Measurements from ENCODE around the gene NT5C1B.

The NT5C1B gene

DNA sequence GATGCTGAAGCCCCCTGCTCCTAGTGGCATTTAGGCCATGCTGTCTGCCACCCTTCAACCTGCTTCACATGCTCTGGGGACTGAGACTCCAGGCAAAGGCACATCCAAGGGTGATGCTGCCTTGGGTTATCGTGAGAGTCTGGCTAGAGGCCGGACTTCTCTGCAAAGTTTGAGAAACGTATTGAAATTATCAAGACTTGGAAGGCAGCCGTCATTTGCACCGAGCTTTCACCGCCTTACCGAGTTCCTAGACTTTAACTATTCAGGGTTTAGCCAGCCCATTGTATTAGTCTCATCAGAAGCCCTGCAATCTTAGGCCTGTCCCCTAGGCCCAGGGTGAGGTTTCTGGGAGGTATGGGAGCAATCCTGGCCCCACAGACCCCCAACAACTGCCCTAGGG is 62.9 kb downstream of the NT5C1B start:
- Histone ChIP-seq H3K9ac (ENCODE audit: low read depth, low read length) (no peak overlapping the region), H3K9me3 (ENCODE audit: control insufficient read depth, insufficient read depth, low read length) (no peaks in the 10 kb centered on the region), H3K27me3 (ENCODE audit: control insufficient read depth, insufficient read depth, low read length) (no peaks in the 10 kb centered on the region), H3K27ac (ENCODE audit: low read depth, low read length) (no peak overlapping the region), H3K4me1 (ENCODE audit: control insufficient read depth, insufficient read depth, low read length) (no peaks in the 10 kb centered on the region), H3K36me3 (ENCODE audit: control insufficient read depth, insufficient read depth, low read length) (no peaks in the 10 kb centered on the region), H3K4me3 (ENCODE audit: low read depth, low read length) (no peak overlapping the region)

DNA sequence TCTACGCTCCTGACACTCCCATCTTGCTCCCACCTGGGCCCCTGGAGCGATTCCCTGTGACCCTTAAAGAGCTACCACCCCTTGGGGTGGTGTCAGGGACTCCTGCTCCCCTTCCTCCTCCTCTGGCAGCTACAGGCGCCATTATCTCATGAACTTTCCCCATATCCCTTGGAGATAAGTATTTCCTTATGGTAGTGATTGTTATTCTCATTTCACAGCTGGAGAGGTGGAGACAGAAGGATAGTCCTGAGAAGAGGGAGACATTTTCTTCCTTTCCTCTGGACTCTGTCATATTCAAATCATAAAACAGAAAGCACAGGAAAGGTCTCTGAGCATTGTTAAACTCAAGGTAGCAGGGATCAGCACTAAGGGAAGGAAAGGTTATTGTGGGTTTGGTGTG is 63.5 kb downstream of the NT5C1B start:
- H3K27ac ChIP-seq (ENCODE audit: low read depth, low read length) = no peak overlapping the region
- H3K9ac ChIP-seq (ENCODE audit: low read depth, low read length) = no peak overlapping the region
- no peaks in the 10 kb centered on the region for H3K27me3 ChIP-seq (ENCODE audit: control insufficient read depth, insufficient read depth, low read length)
- peaks cover 4% of the 10 kb centered on the region; the same call in 1 of the 2 replicates for H3K4me1 ChIP-seq (ENCODE audit: control insufficient read depth, insufficient read depth, low read length)
- no peaks in the 10 kb centered on the region for H3K9me3 ChIP-seq (ENCODE audit: control insufficient read depth, insufficient read depth, low read length)
- no peak overlapping the region for H3K4me3 ChIP-seq (ENCODE audit: low read depth, low read length)
- no peaks in the 10 kb centered on the region for H3K36me3 ChIP-seq (ENCODE audit: control insufficient read depth, insufficient read depth, low read length)

DNA sequence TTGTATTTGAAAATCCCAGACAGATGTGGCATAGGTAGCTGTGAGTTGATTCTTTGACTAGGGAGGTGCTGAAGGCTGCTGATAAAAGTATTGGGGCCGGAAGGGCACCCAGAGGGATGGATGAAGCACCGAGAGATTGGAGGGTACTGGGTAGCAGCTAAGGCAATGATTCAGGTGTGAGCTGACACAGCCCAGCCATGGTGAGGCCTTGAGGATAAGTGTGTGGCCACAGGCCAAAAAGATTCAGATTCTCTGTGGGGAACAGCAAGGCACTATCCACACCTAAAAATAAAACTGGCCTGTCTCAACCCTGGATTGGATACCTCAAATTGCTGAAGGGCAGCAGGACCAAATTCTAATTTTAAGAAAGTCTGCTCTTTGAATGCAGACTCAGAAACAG is 64.1 kb downstream of the NT5C1B start:
- H3K36me3 ChIP-seq (ENCODE audit: control insufficient read depth, insufficient read depth, low read length) = no peaks in the 10 kb centered on the region
- no peaks in the 10 kb centered on the region for H3K9me3 ChIP-seq (ENCODE audit: control insufficient read depth, insufficient read depth, low read length)
- H3K4me3 ChIP-seq (ENCODE audit: low read depth, low read length) = no peak overlapping the region
- no peak overlapping the region for H3K27ac ChIP-seq (ENCODE audit: low read depth, low read length)
- peaks cover 6% of the 10 kb centered on the region; the same call in 1 of the 2 replicates for H3K4me1 ChIP-seq (ENCODE audit: control insufficient read depth, insufficient read depth, low read length)
- H3K9ac ChIP-seq (ENCODE audit: low read depth, low read length) = no peak overlapping the region
- H3K27me3 ChIP-seq (ENCODE audit: control insufficient read depth, insufficient read depth, low read length) = no peaks in the 10 kb centered on the region

DNA sequence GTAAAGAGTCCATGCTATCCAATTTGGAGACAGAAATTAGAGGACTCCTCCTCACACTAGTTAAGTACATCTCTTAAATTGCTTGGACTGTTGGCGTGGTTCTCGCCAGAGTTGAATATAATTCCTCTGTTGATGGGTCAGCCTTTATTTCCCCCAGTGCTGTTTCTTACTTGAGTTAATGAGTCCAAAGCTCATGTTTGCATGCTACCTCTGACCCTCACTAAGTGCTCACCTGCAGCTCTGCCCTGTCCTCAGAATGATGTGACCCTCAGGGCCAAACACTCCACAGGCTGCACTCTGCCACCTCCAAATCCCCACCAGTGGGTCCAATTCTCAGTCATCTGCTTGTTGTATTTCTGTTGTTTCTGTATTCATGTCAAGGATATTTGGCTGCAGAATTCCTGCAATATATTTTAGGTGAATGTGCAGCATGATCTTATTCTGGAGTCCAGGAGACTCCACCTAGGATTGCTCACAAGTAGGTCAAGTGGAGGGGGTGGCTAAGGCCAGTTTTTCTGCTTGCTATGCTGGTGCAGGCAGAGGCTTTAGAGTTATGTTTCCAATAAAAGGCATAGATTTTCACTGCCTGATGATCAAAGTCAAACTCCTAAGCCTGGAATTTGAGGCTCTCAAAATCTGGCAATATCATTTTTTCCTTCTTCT is 66.8 kb downstream of the NT5C1B start:
- no peaks in the 10 kb centered on the region for H3K36me3 ChIP-seq (ENCODE audit: control insufficient read depth, insufficient read depth, low read length)
- no peak overlapping the region for H3K9ac ChIP-seq (ENCODE audit: low read depth, low read length)
- H3K27me3 ChIP-seq (ENCODE audit: control insufficient read depth, insufficient read depth, low read length) = no peaks in the 10 kb centered on the region
- peaks cover 6% of the 10 kb centered on the region; the same call in 1 of the 2 replicates for H3K4me1 ChIP-seq (ENCODE audit: control insufficient read depth, insufficient read depth, low read length)
- no peak overlapping the region for H3K4me3 ChIP-seq (ENCODE audit: low read depth, low read length)
- no peaks in the 10 kb centered on the region for H3K9me3 ChIP-seq (ENCODE audit: control insufficient read depth, insufficient read depth, low read length)
- no peak overlapping the region for H3K27ac ChIP-seq (ENCODE audit: low read depth, low read length)

DNA sequence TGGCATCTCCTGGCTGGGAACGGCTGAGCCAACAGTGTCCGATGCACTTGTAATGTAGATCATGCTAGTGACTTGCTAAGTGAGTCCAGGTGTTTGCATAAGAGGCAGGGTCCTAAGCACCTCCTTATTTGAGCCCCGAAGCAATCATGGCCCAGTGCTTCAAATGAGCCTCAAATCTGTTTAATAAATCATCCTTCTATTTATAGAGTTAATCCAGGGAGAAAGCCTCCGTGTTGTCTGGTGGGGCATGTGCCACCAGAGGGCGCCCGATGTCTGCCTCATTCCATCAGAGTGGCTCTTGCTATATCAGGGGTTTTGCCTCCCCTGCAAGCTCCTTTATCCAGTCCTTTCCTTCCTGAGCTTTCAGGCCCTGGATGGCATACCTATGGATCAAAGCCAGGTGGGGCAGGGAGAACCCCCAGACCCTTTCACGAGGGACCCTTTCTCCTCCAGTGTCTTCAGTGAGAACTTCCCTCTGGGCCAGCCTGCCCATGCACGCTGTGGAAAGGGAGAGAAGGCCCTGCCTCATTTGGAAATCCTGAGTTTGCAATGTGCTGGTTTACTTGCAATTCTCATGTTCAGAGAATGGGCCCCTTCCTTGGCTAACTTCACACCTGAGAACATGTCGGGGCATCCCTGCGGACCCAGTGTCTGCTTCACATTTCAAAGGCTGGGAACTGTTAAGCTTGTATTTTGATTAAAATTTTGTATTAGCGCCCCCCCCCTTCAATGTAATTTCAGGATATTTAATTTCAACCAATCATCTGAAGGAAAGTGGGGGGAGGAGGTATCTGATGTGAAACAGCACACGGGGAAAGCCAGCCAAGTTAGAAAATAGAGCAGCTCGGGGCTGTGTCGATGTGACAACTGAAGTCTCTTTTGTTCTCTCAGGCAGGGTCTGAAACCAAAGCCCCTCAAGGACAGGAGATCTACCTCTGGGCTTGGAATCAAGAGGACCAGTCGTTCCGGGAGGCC is 68.6 kb downstream of the NT5C1B start:
- H3K27me3 ChIP-seq (ENCODE audit: control insufficient read depth, insufficient read depth, low read length) = no peaks in the 10 kb centered on the region
- H3K9me3 ChIP-seq (ENCODE audit: control insufficient read depth, insufficient read depth, low read length) = no peaks in the 10 kb centered on the region
- no peak overlapping the region for H3K9ac ChIP-seq (ENCODE audit: low read depth, low read length)
- no peak overlapping the region for H3K27ac ChIP-seq (ENCODE audit: low read depth, low read length)
- H3K36me3 ChIP-seq (ENCODE audit: control insufficient read depth, insufficient read depth, low read length) = no peaks in the 10 kb centered on the region
- H3K4me1 ChIP-seq (ENCODE audit: control insufficient read depth, insufficient read depth, low read length) = peaks cover 12% of the 10 kb centered on the region
- H3K4me3 ChIP-seq (ENCODE audit: low read depth, low read length) = no peak overlapping the region

DNA sequence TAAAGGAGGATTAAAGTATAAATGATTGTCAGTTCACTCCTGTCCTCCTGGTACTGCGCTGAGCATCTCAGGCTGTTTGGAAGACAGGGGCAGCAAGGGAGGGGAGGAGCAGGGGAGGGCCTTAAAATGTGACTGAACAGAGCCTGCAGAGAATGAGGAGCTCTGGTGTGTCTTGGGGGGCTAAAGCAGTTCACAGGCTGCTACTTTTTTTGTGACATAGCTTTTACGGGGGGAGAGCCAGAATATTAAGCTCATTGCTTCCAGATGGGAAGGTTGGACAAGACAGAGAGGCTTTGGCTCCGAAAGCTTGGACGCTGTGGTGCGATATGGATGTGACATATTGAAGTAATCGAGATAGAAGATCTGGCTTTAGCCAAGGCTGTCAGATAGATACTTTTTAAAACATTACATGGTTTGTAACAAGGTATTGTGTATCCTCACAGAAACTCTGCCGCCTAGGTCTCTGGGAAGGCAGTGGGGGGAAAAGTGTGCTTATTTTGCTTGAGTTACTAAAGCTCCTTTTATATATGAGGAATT is 69.4 kb downstream of the NT5C1B start:
- H3K4me3 ChIP-seq (ENCODE audit: low read depth, low read length) = no peak overlapping the region
- no peak overlapping the region for H3K9ac ChIP-seq (ENCODE audit: low read depth, low read length)
- H3K9me3 ChIP-seq (ENCODE audit: control insufficient read depth, insufficient read depth, low read length) = no peaks in the 10 kb centered on the region
- no peaks in the 10 kb centered on the region for H3K36me3 ChIP-seq (ENCODE audit: control insufficient read depth, insufficient read depth, low read length)
- peaks cover 13% of the 10 kb centered on the region for H3K4me1 ChIP-seq (ENCODE audit: control insufficient read depth, insufficient read depth, low read length)
- H3K27me3 ChIP-seq (ENCODE audit: control insufficient read depth, insufficient read depth, low read length) = no peaks in the 10 kb centered on the region
- no peak overlapping the region for H3K27ac ChIP-seq (ENCODE audit: low read depth, low read length)

DNA sequence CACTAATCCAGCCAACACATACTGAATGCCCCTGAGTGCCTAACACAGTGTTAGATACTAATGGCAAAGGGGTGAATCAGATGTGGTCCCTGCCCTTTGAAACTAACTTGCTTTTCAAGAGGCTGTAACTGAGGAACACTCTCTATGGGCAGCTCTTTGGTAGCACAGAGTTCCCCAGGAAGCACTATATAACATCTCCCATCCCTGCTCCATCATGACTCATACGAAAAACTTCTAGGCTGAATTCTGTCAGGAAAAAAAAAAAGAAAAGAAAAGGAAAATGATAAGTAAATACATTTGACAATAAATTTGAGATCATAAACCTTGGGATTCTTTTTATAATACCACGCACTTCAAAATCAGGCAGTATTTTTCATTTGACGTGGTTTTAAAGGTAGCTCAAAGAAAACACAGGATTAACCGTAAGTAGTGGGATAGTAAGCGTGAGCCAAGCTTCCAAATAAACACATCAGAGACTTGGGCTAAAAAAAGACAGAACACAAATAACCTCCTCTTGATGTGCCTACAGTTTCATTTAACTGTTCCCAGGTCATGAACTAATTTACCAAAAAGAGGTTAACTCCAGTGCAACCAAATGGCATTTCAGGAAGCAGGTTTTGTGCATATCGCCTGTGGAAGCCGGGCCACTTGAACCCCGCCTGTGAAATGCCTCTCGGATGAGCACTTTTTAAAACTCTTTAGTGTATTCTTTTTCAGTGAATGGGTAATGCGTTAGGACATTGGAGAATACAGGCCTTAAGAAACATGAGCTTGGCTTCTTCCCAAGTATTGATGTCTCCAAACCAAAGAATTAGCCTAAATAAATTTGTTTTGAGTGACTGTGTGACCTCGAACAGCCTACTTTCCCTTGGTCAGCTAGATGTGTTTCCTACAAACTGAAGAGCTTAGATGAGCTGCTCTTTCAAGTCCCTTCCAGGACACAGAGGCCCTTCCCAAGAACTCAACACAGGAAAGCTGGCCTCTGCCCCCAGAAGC is 71.0 kb downstream of the NT5C1B start:
- Histone ChIP-seq H3K27me3 (ENCODE audit: control insufficient read depth, insufficient read depth, low read length) (no peaks in the 10 kb centered on the region), H3K9me3 (ENCODE audit: control insufficient read depth, insufficient read depth, low read length) (no peaks in the 10 kb centered on the region), H3K4me3 (ENCODE audit: low read depth, low read length) (no peak overlapping the region), H3K9ac (ENCODE audit: low read depth, low read length) (no peak overlapping the region), H3K4me1 (ENCODE audit: control insufficient read depth, insufficient read depth, low read length) (peaks cover 13% of the 10 kb centered on the region), H3K27ac (ENCODE audit: low read depth, low read length) (no peak overlapping the region), H3K36me3 (ENCODE audit: control insufficient read depth, insufficient read depth, low read length) (no peaks in the 10 kb centered on the region)

DNA sequence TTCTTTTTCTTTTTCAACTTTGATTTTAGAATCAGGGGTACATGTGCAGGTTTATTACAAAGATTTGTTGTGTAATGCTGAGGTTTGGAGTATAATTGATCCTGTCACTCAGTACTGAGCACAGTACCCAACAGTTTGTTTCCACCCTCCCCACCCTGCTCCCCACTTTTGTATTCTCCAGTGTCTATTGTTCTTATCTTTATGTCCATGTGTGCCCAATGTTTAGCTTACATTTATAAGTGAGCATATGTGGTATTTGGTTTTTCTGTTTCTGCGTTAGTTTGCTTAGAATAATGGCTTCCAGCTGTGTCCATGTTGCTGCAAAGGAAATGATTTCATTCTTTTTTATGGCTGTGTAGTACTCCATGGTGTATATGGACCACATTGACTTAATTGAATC is 72.0 kb downstream of the NT5C1B start:
- Histone ChIP-seq H3K27ac (ENCODE audit: low read depth, low read length) (no peak overlapping the region), H3K9me3 (ENCODE audit: control insufficient read depth, insufficient read depth, low read length) (no peaks in the 10 kb centered on the region), H3K4me1 (ENCODE audit: control insufficient read depth, insufficient read depth, low read length) (peaks cover 13% of the 10 kb centered on the region), H3K4me3 (ENCODE audit: low read depth, low read length) (no peak overlapping the region), H3K27me3 (ENCODE audit: control insufficient read depth, insufficient read depth, low read length) (no peaks in the 10 kb centered on the region), H3K9ac (ENCODE audit: low read depth, low read length) (no peak overlapping the region), H3K36me3 (ENCODE audit: control insufficient read depth, insufficient read depth, low read length) (no peaks in the 10 kb centered on the region)

DNA sequence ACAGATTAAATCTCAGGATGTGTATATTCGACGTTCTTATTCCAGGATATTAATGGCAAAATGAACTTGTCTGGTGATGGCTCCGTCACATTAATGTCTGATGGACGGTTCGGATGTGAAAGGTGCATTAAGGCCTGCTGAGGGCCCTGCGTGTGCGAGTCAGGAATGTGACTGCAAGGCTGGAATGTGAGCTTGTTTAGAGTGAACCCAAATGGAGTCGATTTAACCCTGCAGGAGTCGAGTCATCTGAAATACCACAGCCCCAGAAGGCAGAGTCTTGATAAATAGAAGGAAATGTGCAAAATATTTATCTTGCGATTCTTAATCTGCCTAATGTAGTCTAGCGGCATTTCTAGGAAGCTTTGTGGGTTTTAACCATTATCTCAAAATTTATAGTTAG is 73.3 kb downstream of the NT5C1B start:
- Histone ChIP-seq H3K27me3 (ENCODE audit: control insufficient read depth, insufficient read depth, low read length) (no peaks in the 10 kb centered on the region), H3K36me3 (ENCODE audit: control insufficient read depth, insufficient read depth, low read length) (no peaks in the 10 kb centered on the region), H3K4me3 (ENCODE audit: low read depth, low read length) (no peak overlapping the region), H3K9me3 (ENCODE audit: control insufficient read depth, insufficient read depth, low read length) (no peaks in the 10 kb centered on the region), H3K27ac (ENCODE audit: low read depth, low read length) (no peak overlapping the region), H3K9ac (ENCODE audit: low read depth, low read length) (no peak overlapping the region), H3K4me1 (ENCODE audit: control insufficient read depth, insufficient read depth, low read length) (peaks cover 12% of the 10 kb centered on the region)

Measured in HUES48 (cell line).